Natural killer cell (primary cell): ENCODE results near the gene ERCC5. TPM values are rescaled to one million over a fixed set of nuclear protein-coding genes. Genes with fewer than 3 reads are reported as not detected.
A peak's percentile ranks its signal among the peaks of the same experiment; 100 is the strongest.

Experiments
- ATAC-seq, 3 donors: fragments of 150-1000 bp in 2 of 3; fragments of 200-7000 bp in 1 of 3; cut with Tn5 transposase; 1 replicate in 1 of 3; 2 replicates in 2 of 3; pipeline ENCODE4 v1.10.0; 2021; ENCODE audit warnings: mild to moderate bottlenecking in 2 of 3, moderate library complexity in 2 of 3
- DNase-seq, 2 donors: peaks; one replicate each; pipeline versions ENCODE4 v3.0.0 to v3.0.0-alpha.2; 2013 to 2021; ENCODE audit warnings: mixed read lengths in 1 of 2
- H3K27ac ChIP-seq: one replicate; pipeline ENCODE4 v1.5.1; 2013; ENCODE audit warnings: mild to moderate bottlenecking, low read length
- H3K27me3 ChIP-seq: one replicate; pipeline ENCODE4 v1.6.1; 2013; ENCODE audit warnings: low read length; ENCODE audit not compliant: control insufficient read depth, insufficient read depth
- H3K36me3 ChIP-seq: one replicate; pipeline ENCODE4 v1.6.1; 2013; ENCODE audit warnings: low read length; ENCODE audit not compliant: control insufficient read depth, insufficient read depth
- H3K4me1 ChIP-seq: one replicate; pipeline ENCODE4 v1.6.1; 2013; ENCODE audit warnings: low read length; ENCODE audit not compliant: control insufficient read depth, insufficient read depth
- H3K4me3 ChIP-seq: one replicate; pipeline ENCODE4 v1.5.1; 2013; ENCODE audit warnings: low read length
- H3K9me3 ChIP-seq: one replicate; pipeline ENCODE4 v1.6.1; 2013; ENCODE audit warnings: low read length; ENCODE audit not compliant: control insufficient read depth, insufficient read depth
- H3K27ac Mint-ChIP-seq, 2 donors: one replicate each; pipeline ENCODE4 v1.8.0; 2022; ENCODE audit warnings: mild to moderate bottlenecking in 2 of 2, mixed read lengths in 2 of 2, moderate library complexity in 1 of 2
- H3K27me3 Mint-ChIP-seq, 2 donors: one replicate each; pipeline ENCODE4 v1.8.0; 2022; ENCODE audit warnings: low read depth in 2 of 2, mixed read lengths in 2 of 2
- H3K36me3 Mint-ChIP-seq: one replicate; pipeline ENCODE4 v1.8.0; 2022; ENCODE audit warnings: mixed read lengths
- H3K4me1 Mint-ChIP-seq, 2 donors: one replicate each; pipeline ENCODE4 v1.8.0; 2022; ENCODE audit warnings: mixed read lengths in 2 of 2
- H3K4me3 Mint-ChIP-seq: one replicate; pipeline ENCODE4 v1.8.0; 2022; ENCODE audit warnings: mild to moderate bottlenecking, moderate library complexity, mixed read lengths
- H3K9me3 Mint-ChIP-seq, 2 donors: one replicate each; pipeline ENCODE4 v1.8.0; 2022; ENCODE audit warnings: mixed read lengths in 2 of 2
- WGBS: methylation state at CpG from one replicate; pipeline ENCODE4 v1.1.7; 2013; ENCODE audit warnings: missing lambda C conversion rate; ENCODE audit not compliant: insufficient coverage; 5-methylcytosine and 5-hydroxymethylcytosine counted together
- intact Hi-C: fragments of 100-400 bp; cut with micrococcal nuclease; formaldehyde crosslinking; loops from one replicate; pipeline ENCODE4 v1.14.2; 2022
- total RNA-seq, 4 donors: library from RNA; stranded (reverse); fragments of 120-200 nt in 1 of 4; gene quantifications; one replicate each; pipeline versions ENCODE4 v1.2.3 to v1.2.4, GENCODE V29; 2013 to 2022
- TF ChIP-seq, protein P1 (sequence below): fragments of 200-600 bp; IDR thresholded peaks from one replicate; pipeline ENCODE4 v1.8.0; 2022; ENCODE audit warnings: antibody characterized with exemption

The ERCC5 gene
- total RNA-seq, 3 donors from 2014 or later (not counting 1 experiment from before 2014, with no cell fraction given), result 110 to 127 (median 126) TPM

DNA sequence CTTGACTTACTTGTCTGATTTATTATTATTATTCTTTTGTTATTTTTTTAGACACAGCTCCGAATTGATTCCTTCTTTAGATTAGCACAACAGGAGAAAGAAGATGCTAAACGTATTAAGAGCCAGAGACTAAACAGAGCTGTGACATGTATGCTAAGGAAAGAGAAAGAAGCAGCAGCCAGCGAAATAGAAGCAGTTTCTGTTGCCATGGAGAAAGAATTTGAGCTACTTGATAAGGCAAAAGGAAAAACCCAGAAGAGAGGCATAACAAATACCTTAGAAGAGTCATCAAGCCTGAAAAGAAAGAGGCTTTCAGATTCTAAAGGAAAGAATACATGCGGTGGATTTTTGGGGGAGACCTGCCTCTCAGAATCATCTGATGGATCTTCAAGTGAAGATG lies 29.4 kb downstream of the ERCC5 start:
- peaks cover 7% of the 10 kb centered on the region for H3K4me1 ChIP-seq
- Mint-ChIP-seq H3K9me3 (no peaks in the 10 kb centered on the region), H3K4me1 (peaks cover 6 to 9% of the 10 kb centered on the region in 2 donors), H3K27me3 (no peaks in the 10 kb centered on the region), H3K4me3 (no peak overlapping the region), H3K36me3 (peaks cover 14% of the 10 kb centered on the region), H3K27ac (peak overlapping the region; percentile 2 to 28)
- no peaks in the 10 kb centered on the region for H3K27me3 ChIP-seq
- TF ChIP-seq, protein P1, sequence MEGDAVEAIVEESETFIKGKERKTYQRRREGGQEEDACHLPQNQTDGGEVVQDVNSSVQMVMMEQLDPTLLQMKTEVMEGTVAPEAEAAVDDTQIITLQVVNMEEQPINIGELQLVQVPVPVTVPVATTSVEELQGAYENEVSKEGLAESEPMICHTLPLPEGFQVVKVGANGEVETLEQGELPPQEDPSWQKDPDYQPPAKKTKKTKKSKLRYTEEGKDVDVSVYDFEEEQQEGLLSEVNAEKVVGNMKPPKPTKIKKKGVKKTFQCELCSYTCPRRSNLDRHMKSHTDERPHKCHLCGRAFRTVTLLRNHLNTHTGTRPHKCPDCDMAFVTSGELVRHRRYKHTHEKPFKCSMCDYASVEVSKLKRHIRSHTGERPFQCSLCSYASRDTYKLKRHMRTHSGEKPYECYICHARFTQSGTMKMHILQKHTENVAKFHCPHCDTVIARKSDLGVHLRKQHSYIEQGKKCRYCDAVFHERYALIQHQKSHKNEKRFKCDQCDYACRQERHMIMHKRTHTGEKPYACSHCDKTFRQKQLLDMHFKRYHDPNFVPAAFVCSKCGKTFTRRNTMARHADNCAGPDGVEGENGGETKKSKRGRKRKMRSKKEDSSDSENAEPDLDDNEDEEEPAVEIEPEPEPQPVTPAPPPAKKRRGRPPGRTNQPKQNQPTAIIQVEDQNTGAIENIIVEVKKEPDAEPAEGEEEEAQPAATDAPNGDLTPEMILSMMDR, result no peak
- H3K4me3 ChIP-seq, result no peak overlapping the region
- no peak overlapping the region for H3K27ac ChIP-seq
- no peak for DNase-seq
- WGBS, result 99% methylated on average over 4 of the region's 4 CpGs
- no peak for ATAC-seq
- peaks cover 60% of the 10 kb centered on the region for H3K36me3 ChIP-seq
- intact Hi-C loops, result no loop called here
- no peaks in the 10 kb centered on the region for H3K9me3 ChIP-seq

GRCh38 chr13:102877303-102877702 lies 31.5 kb downstream of the ERCC5 start:
- TF ChIP-seq, protein P1, result no peak
- Histone ChIP-seq H3K27ac (no peak overlapping the region), H3K4me1 (no peaks in the 10 kb centered on the region), H3K36me3 (peaks cover 52% of the 10 kb centered on the region), H3K9me3 (no peaks in the 10 kb centered on the region), H3K4me3 (no peak overlapping the region), H3K27me3 (no peaks in the 10 kb centered on the region)
- no peaks in the 10 kb centered on the region for H3K27me3 Mint-ChIP-seq
- H3K36me3 Mint-ChIP-seq, result peaks cover 14% of the 10 kb centered on the region
- intact Hi-C loops, result no loop called here
- DNase-seq (no peak), ATAC-seq (no peak)
- H3K4me1 Mint-ChIP-seq, result no peaks in the 10 kb centered on the region
- H3K27ac Mint-ChIP-seq, result peak overlapping the region in 1 of 2 donors; percentile 12
- 100% methylated on average over 1 of the region's 1 CpG for WGBS
- H3K9me3 Mint-ChIP-seq, result no peaks in the 10 kb centered on the region
- H3K4me3 Mint-ChIP-seq, result no peak overlapping the region

- no peak for DNase-seq
- H3K9me3 ChIP-seq, result no peaks in the 10 kb centered on the region
- intact Hi-C loops, result no loop called here
- Mint-ChIP-seq H3K4me1 (no peaks in the 10 kb centered on the region), H3K36me3 (peaks cover 9% of the 10 kb centered on the region), H3K4me3 (no peak overlapping the region), H3K27ac (peak overlapping the region in 1 of 2 donors; percentile 25), H3K9me3 (no peaks in the 10 kb centered on the region), H3K27me3 (no peaks in the 10 kb centered on the region)
- ATAC-seq, result no peak
- H3K4me1 ChIP-seq, result no peaks in the 10 kb centered on the region
- H3K27me3 ChIP-seq, result no peaks in the 10 kb centered on the region
- over 99% methylated on average over 5 of the region's 5 CpGs for WGBS
- H3K27ac ChIP-seq, result no peak overlapping the region
- TF ChIP-seq, protein P1, result no peak
- H3K4me3 ChIP-seq, result no peak overlapping the region
- peaks cover 42% of the 10 kb centered on the region for H3K36me3 ChIP-seq
Observed at GRCh38 chr13:102878481-102878880, 32.6 kb downstream of the ERCC5 start.

GRCh38 chr13:102879793-102880499 lies 34.1 kb downstream of the ERCC5 start:
- H3K4me1 ChIP-seq, result no peaks in the 10 kb centered on the region
- no peak overlapping the region for H3K27ac ChIP-seq
- Mint-ChIP-seq H3K4me3 (no peak overlapping the region), H3K27me3 (no peaks in the 10 kb centered on the region), H3K4me1 (no peaks in the 10 kb centered on the region), H3K36me3 (peaks cover 8% of the 10 kb centered on the region), H3K27ac (peak overlapping the region in 1 of 2 donors; percentile 37), H3K9me3 (no peaks in the 10 kb centered on the region)
- peaks cover 29% of the 10 kb centered on the region for H3K36me3 ChIP-seq
- no peaks in the 10 kb centered on the region for H3K27me3 ChIP-seq
- ATAC-seq, result no peak
- TF ChIP-seq, protein P1, result no peak
- no peak overlapping the region for H3K4me3 ChIP-seq
- WGBS, result 96% methylated on average over 12 of the region's 13 CpGs
- H3K9me3 ChIP-seq, result no peaks in the 10 kb centered on the region
- intact Hi-C loops, result no loop called here
- DNase-seq, result no peak
